ENCODE data around the gene POLR2C. TPM values are rescaled to one million over a fixed set of nuclear protein-coding genes. Genes with fewer than 3 reads are reported as not detected.
A peak's percentile ranks its signal among the peaks of the same experiment; 100 is the strongest.

Gene POLR2C
- total and polyA plus RNA-seq, 2 of the 13 experiments (the other 11 are each of a cell fraction or from before 2014, with no cell fraction given) = 104 to 216 TPM

DNA sequence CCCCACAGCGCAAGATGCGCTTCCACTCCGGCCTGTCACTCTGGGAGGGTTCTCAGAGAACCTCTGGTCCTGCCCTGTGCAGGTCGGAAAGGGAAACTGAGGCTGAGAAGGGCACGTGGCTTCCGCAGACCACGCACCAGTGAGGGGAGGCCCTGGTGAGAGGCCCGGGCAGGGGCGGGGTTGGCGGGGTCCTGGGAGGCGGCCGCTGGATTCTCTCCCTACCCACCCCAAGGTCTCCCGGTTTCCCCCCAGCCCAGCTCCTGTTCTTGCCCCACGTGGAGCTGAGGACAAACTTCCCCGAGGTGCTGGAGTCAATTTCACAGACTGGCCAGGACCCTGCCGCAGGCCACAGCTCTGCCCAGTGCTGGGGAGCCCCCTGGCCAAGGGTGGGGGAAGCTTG is 46.4 kb upstream of the POLR2C start:
- intact Hi-C loops (cut with micrococcal nuclease; ENCODE audit: unreplicated experiment) = loop anchor here (2.0 to 10.0 kb wide), 2 partner anchors 43 to 331 kb away; partner anchors contain the start of gene CX3CL1

More for the DNA sequence above, 46.4 kb upstream of the POLR2C start:
- Histone ChIP-seq H3K27ac (ENCODE audit: extremely low read length, insufficient read depth, low read length) (no peak overlapping the region), H3K4me2 (ENCODE audit: low read depth, low read length) (peak overlapping the region; percentile 97), H3K4me1 (ENCODE audit: insufficient read depth, low read length) (peaks cover 50% of the 10 kb centered on the region), H3K4me3 (replicated peaks in 1 of 3; ENCODE audit: insufficient read depth in 1 of 3, low read depth in 2 of 3, low read length in 3 of 3) (peak overlapping the region in 1 of 3 experiments; percentile 69; a peak in 1 of 6 replicates), H4K20me1 (ENCODE audit: insufficient read depth, low read length) (no peaks in the 10 kb centered on the region), H3K79me2 (ENCODE audit: insufficient read depth, low read length) (no peaks in the 10 kb centered on the region), H3K9ac (ENCODE audit: insufficient read depth, low read depth, low read length) (0 out of 2 replicates have a peak overlapping the region, but pooled peaks have one; percentile 21), H2AFZ (ENCODE audit: low read length) (no peak overlapping the region), H3K36me3 (replicated peaks in 1 of 2; ENCODE audit: control insufficient read depth in 1 of 2, insufficient read depth in 2 of 2, low read length in 2 of 2) (no peaks in the 10 kb centered on the region), H3K27me3 (ENCODE audit: control insufficient read depth in 1 of 2, insufficient read depth in 2 of 2, low read length in 2 of 2) (peaks cover 6 to 38% of the 10 kb centered on the region in 2 experiments; a peak in 4 of 5 replicates), H3K9me3 (ENCODE audit: low read length) (no peaks in the 10 kb centered on the region)
- no peak for FAIRE-seq
- WGBS (ENCODE audit: low lambda C conversion rate) = 75% methylated on average over 14 of the region's 16 CpGs
- ChIA-PET POLR2A (interaction anchor here (1.3 to 5.1 kb wide), 4 partner anchors 38 to 116 kb away, joined by 3 to 54 read pairs (median 29); partner anchors contain the start of gene CX3CL1), CTCF (ENCODE audit: low intra/inter-chr PET ratio, low total read pairs) (interaction anchor here (4.4 to 5.0 kb wide), 2 partner anchors 103 to 114 kb away, joined by 78 to 142 read pairs; no protein-coding TSS in a partner anchor)
- no TSS peak for BruUV-seq (replicated peaks)
- in situ Hi-C loops (cut with HindIII; ENCODE audit: extremely low pct_ligation_motif_present, low pct_unique_long_range_greater_than_20kb) = loop anchor here (5.0 kb wide), 2 partner anchors 114 to 329 kb away; no protein-coding TSS in a partner anchor
- ATAC-seq = peak; percentile 19
- no peak for DNase-seq (ENCODE audit: low spot score)
- TF ChIP-seq NRL (CRISPR knock-in tag; IDR thresholded peaks at IDR 0.05; ENCODE audit: borderline replicate concordance) (no peak), SRY (CRISPR knock-in tag; IDR thresholded peaks at IDR 0.05) (peak; percentile 17; the same call in 1 of the 2 replicates), ZNF496 (CRISPR knock-in tag; IDR thresholded peaks at IDR 0.05; ENCODE audit: insufficient replicate concordance) (no peak), MED13 (CRISPR knock-in tag; IDR thresholded peaks at IDR 0.05) (0 out of 2 replicates have a peak, but pooled peaks have one; percentile 27), ZNF770 (CRISPR knock-in tag; IDR thresholded peaks at IDR 0.05) (peak; percentile 48; the same call in 1 of the 2 replicates), ZSCAN25 (CRISPR knock-in tag; IDR thresholded peaks at IDR 0.05) (peak; percentile 85)
- TF ChIP-seq, protein P1, sequence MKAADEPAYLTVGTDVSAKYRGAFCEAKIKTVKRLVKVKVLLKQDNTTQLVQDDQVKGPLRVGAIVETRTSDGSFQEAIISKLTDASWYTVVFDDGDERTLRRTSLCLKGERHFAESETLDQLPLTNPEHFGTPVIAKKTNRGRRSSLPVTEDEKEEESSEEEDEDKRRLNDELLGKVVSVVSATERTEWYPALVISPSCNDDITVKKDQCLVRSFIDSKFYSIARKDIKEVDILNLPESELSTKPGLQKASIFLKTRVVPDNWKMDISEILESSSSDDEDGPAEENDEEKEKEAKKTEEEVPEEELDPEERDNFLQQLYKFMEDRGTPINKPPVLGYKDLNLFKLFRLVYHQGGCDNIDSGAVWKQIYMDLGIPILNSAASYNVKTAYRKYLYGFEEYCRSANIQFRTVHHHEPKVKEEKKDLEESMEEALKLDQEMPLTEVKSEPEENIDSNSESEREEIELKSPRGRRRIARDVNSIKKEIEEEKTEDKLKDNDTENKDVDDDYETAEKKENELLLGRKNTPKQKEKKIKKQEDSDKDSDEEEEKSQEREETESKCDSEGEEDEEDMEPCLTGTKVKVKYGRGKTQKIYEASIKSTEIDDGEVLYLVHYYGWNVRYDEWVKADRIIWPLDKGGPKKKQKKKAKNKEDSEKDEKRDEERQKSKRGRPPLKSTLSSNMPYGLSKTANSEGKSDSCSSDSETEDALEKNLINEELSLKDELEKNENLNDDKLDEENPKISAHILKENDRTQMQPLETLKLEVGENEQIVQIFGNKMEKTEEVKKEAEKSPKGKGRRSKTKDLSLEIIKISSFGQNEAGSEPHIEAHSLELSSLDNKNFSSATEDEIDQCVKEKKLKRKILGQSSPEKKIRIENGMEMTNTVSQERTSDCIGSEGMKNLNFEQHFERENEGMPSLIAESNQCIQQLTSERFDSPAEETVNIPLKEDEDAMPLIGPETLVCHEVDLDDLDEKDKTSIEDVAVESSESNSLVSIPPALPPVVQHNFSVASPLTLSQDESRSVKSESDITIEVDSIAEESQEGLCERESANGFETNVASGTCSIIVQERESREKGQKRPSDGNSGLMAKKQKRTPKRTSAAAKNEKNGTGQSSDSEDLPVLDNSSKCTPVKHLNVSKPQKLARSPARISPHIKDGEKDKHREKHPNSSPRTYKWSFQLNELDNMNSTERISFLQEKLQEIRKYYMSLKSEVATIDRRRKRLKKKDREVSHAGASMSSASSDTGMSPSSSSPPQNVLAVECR (CRISPR knock-in tag; IDR thresholded peaks at IDR 0.05; ENCODE audit: borderline replicate concordance) = 0 out of 2 replicates have a peak, but pooled peaks have one; percentile 4
